GM19463 (cell line): ENCODE results near the gene BPGM.

Experiments used
- ATAC-seq: cut with Tn5 transposase; IDR thresholded peaks from one replicate; pipeline ENCODE4 v1.9.1; 2021; ENCODE audit warnings: mild to moderate bottlenecking, moderate library complexity; ENCODE audit not compliant: unreplicated experiment

BPGM gene

DNA sequence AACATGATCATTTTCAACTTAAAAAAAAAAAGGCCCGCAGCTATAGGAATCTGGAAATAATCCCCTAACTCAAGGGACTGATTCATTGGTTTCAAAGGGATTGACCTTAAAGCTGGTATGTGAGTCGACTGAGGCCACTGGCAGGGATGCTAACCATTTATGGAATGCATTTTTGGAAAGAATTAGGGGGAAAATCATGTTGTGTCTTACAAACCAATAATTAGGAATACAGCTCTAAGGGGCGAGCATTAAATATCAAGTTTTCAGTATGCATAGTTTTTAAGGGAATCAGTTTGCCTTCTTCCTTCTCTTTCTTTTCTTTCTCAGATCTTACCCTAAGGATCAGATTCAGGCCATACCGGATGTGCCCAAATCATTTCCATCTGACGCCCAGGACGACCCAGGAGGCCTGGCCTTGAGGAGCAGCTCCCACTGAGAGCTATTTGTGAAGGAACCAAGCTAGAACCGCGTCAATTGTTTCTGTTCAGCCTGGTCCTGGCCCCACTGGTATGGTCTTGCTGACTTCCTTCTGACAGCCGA, 48.7 kb downstream of the BPGM start:
- no peak for ATAC-seq

- ATAC-seq = no peak
Measured at GRCh38 chr7:134696261-134696660, 49.6 kb downstream of the BPGM start.

DNA sequence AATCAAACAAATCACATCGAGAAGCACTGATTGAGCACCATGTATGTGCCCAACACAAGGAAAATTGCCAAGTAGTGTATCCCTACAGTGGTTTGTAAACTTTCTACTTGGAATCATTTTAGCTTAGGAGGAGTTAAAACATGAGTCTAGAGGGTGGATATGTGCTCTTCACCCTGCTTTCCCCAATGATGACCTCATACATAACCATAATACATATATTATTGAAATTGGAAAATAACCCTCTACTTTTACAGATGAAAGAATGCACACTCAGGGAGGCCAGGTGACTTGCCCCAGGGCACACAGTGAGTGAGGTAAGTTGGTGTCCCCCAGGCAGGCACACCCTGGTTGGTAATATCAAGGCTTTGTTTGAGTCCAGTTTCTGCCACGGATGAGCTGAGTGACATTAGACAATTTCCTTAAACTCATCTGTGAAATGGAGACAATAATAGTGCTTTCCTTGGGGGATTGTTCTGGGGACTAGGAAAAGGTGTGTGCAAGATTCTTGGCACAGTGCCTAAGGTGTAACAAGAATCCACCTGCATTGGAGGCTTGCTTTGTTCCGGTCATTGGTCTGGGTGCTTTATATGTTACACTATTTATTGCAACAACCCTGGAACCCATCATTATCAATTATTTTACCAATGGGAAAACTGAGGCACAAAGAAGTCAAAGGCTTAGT, 50.7 kb downstream of the BPGM start:
- ATAC-seq = no peak

DNA sequence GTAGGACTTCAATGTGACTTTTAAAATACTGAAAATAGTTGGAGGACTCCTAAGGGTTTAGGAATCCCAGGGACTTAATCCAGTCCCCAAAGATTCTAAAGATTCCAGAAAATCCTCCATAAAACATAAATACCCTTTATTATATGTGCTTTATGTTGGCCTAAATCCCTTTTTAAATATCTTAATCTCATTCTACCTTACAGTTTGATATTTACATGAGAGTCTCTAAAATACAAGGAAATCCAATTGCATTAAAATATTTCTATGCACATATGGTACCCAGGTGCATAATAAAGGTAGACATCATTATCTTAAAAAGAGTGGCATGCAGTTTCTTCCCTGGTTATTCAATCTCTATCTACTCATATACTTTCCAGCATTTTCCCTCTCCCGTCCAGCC, 51.8 kb downstream of the BPGM start:
- ATAC-seq = no peak

GRCh38 chr7:134699021-134699818, 52.6 kb downstream of the BPGM start:
- no peak for ATAC-seq

DNA sequence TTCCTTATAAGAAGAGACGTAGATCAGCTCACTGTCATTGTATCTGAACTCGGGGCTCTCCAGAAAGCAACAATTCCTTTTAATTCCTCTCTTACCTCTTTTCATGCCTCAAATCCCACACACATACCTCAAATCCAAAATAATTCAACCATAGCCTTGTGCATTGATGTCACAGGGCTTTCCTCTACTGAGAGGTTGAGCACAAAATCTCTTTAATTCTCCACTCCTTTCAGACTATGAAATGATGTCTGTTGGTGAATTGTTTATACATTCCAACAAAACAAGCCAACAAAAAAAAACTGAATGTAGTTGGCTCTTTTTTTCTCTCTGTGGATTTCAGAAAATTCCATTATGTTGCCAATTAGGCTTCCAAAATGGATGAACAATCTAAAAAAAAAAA, 53.2 kb downstream of the BPGM start:
- ATAC-seq = no peak

DNA sequence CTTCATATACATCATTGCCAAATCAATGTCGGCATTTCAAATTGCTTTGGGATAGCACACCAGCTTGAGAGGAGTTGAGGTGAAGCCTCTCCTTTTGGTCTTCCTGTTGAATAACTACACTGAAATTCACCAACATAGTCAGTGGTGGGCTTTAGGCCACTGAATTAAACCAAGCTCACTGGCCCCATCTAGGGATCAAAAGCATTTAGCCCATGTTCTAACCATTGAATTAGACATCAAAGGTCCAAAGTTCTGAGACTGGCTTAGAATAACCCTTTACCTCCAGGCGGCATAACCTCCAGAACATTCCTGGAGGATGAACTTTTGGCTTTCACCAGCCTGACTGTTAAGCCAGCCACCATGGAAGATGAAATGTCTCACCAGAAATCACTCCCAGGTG, 54.6 kb downstream of the BPGM start:
- ATAC-seq = no peak

DNA sequence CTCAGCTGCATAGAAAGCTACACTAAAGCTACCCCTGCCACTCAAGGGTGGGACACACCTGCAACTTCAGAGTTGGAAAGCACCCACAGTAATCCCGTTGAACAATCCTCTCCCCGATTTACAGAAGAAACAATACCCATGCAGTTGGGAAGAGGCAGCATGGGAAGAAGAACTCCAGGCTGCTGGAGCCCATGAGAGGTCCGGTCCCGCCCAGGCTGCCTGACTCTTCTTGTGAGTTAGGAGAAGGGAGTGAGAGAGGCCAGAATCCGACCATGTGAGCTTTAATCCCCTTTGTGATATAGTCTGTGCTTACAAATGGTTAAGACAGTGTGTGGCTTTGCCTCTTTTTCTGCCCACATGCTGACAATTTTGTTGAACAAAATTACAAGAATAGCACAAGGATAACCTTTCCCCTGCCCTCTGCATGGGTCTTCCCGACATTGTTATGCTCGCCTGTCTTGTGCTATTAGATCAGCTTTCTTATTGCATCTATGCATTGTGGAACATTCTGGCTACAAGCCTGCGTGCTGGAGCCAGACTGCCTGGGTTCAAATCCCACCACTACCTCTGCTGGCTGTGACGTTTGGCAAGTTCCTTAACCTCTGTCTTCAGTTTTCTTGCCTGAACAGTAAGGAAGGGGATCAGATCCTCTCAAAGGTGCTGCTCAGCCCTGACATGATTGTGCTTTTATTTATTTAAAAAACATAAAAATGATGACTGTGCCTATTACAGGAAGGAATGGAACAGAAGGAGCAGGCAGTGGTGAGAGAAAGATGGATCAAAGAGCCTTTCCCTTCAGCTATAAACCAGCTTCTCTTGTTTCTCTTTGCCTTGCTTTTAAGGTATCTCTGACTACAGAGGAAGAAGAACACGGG, 56.0 kb downstream of the BPGM start:
- ATAC-seq = no peak

DNA sequence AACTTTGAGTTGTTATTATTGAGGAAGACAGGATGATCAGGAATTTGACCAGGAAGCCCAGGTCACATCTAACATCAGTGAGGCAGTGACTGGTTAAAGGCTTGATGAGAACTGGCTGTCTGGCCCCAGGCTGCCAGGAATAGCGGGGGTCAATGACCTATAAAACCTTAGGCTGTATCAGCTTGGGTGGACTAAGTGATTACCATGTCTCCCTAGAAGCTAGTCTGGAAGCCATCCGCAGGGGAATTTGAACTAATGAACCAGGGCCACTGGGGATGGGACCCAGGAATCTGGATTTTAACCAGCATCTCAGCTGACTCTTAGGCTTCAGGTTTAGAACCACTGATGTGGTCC, 56.6 kb downstream of the BPGM start:
- no peak for ATAC-seq

DNA sequence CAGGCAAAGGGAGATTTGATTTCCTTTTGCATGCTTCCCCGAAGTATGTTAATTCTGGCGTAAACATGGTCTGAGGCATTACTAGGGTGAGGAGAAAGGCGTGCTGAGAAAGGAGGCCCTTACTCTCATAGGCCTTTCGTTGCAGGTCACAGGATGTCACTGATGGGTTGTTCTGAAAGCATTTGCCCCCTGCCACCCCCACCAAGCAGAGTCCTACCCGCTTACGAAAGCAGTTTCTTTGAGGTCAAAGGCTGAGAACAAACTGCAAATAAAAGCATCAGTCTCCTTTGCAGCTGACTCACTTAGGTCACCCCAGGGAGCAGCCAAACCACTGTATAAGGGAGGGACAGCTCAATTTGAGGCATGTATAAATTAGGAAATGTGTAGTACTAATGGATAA, 57.1 kb downstream of the BPGM start:
- no peak for ATAC-seq

DNA sequence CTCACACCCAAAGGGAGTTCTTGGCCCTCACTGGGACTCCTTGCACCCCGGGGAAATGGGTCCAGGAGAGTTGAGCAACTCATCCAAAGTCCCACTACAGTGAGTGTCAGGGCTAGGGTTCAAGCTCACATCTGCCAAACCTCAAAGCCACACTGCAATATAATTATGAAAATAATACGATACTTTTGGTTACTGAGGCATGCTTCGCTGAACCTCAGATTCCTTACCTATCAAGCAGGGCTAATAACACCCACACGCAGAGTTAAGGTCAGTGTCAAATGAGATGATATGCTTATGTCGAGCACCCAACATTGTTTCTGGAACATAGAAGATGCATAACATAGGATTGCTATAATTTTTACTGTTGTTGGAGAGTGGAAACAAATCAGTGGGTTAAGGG, 58.2 kb downstream of the BPGM start:
- no peak for ATAC-seq

DNA sequence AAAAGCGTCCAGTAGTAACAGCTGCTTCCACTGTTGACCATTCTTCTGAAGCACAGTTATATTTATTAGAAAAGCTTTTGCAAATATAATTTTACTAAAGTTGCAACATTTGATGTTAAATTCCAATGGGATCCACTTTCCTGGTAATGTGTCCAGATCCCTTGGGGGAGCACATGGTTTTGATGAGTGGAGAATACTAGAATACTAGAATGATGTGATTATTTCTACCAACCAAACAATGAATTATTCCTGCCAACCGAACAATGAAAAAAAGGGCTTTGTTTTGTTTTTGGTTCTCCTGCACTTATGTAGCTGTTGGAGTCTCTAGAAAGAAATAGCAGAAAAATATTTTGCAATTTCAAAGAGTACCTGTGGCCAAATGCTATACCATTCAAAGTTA, 59.1 kb downstream of the BPGM start:
- no peak for ATAC-seq

GRCh38 chr7:134706468-134706867, 59.8 kb downstream of the BPGM start:
- no peak for ATAC-seq

DNA sequence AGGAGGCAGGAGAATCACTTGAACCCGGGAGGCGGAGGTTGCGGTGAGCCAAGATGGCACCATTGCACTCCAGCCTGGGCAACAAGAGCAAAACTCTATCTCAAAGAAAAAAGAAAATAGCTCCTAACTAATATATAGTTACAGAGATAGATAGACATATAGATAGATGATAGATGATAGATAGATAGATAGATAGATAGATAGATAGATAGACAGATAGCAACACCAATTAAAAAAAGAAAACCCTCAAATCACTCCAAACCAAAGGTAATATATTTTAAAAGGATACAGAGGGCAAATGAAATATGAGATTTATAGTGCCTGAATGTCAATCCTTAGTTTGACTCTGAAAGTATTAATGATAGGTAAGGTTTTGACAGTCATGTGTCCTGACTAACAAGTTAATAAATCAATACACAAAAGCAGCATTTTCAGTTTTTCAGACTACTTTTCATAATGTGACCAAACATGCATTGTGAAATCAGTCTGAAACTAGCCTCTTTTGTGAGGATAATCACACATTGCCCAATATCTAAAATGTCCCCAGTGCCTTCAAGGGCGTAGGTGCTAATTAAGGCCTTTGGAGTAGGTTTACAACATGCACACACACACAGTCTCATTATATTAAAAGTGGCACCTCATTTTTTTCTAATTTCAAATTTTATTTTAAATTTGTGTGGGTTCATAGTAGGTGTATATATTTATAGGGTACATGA, 61.2 kb downstream of the BPGM start:
- ATAC-seq = no peak

GRCh38 chr7:134708692-134709091, 62.0 kb downstream of the BPGM start:
- no peak for ATAC-seq

GRCh38 chr7:134709197-134709596, 62.5 kb downstream of the BPGM start:
- no peak for ATAC-seq

DNA sequence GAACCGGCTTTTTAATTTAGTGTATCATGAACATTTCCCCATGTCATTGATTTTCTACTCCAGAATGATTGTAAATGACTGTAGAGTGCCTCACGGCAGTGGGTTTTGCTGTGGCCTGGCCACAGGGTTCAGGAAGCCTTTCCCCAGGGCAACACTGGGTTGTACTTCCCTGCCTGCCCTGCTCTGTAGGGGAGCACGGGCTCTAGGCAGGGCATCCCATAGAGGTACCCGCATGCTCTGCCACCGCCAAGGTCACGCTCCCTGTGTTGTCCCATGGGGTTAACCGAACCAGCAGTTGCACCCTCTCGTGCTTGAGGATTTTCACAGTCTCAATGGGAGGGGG, 63.8 kb downstream of the BPGM start:
- no peak for ATAC-seq

DNA sequence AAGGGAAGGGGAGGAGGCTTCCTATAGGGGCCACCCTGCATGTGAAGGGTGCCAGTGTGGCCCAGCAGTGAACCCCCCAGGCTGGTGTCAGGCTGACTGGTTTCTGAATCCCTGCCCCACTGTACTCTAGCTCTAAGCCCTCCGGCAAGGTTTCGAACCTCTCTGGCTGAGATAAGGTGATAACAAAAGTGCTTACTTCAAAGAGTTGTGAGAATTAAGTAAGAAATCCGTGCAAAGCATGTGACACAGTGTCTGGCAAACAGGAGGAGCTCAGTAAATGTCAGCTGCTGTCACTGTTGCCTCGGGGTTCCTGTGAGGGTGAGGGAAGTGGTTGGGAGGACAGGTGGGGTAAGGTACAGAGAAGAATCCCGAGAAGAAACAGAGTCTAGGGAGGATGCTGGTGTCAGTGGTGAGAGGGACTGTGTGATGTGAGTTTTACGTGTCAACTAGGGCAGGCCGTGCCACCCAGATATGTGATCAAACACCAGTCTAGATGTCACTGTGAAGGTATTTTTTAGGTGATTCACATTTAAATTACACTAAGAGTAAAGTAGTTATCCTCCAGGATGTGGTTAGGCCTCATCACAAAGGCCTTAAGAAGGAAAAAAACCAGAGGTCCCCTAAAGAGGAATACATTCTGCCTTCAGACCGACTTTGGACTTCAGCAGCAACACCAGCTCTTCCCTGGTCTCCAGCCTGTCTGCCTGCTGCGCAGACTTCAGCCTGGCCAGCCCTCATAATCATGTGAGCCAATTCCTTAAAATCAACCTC, 64.4 kb downstream of the BPGM start:
- ATAC-seq = no peak

- no peak for ATAC-seq
Measured at GRCh38 chr7:134712196-134712595, 65.5 kb downstream of the BPGM start.
